H1 (cell line): ENCODE data around the gene ZBTB24. TPM values are rescaled to one million over a fixed set of nuclear protein-coding genes. Genes with fewer than 3 reads are reported as not detected.

Experiments used
- CBX8 ChIP-seq: fragments of 300-800, 300-1000 bp; sonication (generic); IDR thresholded peaks from 2 replicates; pipeline ENCODE4 v1.7.1; 2016; ENCODE audit warnings: low read depth, low read length, borderline replicate concordance
- CEBPB ChIP-seq: IDR thresholded peaks from 2 replicates; pipeline ENCODE4 v1.6.1; 2012; ENCODE audit warnings: low read depth, low read length
- CHD7 ChIP-seq: fragments of 300-600 bp; sonication (generic); IDR thresholded peaks from 2 replicates; pipeline ENCODE4 v1.7.1; 2012; ENCODE audit warnings: low read length, moderate library complexity, mild to moderate bottlenecking, inconsistent platforms; ENCODE audit not compliant: insufficient replicate concordance
- FOSL1 ChIP-seq: IDR thresholded peaks from 2 replicates; pipeline ENCODE4 v1.6.1; 2011; ENCODE audit warnings: mild to moderate bottlenecking, low read depth, low read length, moderate library complexity; ENCODE audit not compliant: insufficient read depth
- JUN ChIP-seq: IDR thresholded peaks from 2 replicates; pipeline ENCODE4 v1.6.1; 2011; ENCODE audit warnings: low read depth, mild to moderate bottlenecking, improper control_type of control experiment, low read length
- KDM1A ChIP-seq: fragments of 200-600, 300-600 bp; sonication (generic); IDR thresholded peaks from 2 replicates; pipeline ENCODE4 v1.7.1; 2016; ENCODE audit warnings: mild to moderate bottlenecking, low read length, borderline replicate concordance
- NRF1 ChIP-seq: IDR thresholded peaks from 2 replicates; pipeline ENCODE4 v1.6.1; 2011; ENCODE audit warnings: mild to moderate bottlenecking, low read depth, low read length, improper control_type of control experiment
- POLR2A ChIP-seq, 2 experiments: IDR thresholded peaks; 1 replicate in 1 of 2; 2 replicates in 1 of 2; pipeline ENCODE4 v1.6.1; 2011; ENCODE audit warnings: low read depth in 2 of 2, low read length in 2 of 2, mild to moderate bottlenecking in 2 of 2; ENCODE audit errors: control extremely low read depth in 1 of 2
- POLR2AphosphoS5 ChIP-seq: IDR thresholded peaks from 2 replicates; pipeline ENCODE4 v1.6.1; 2011; ENCODE audit warnings: low read depth, low read length
- SIX5 ChIP-seq: IDR thresholded peaks from 2 replicates; pipeline ENCODE4 v1.6.1; 2011; ENCODE audit warnings: mild to moderate bottlenecking, low read depth, low read length
- TAF1 ChIP-seq: IDR thresholded peaks from 2 replicates; pipeline ENCODE4 v1.6.1; 2011; ENCODE audit warnings: mild to moderate bottlenecking, low read depth, low read length
- TBP ChIP-seq: IDR thresholded peaks from 2 replicates; pipeline ENCODE4 v1.6.1; 2011; ENCODE audit warnings: low read depth, low read length, improper control_type of control experiment
- polyA plus RNA-seq, 7 experiments: library from polyadenylated mRNA; depleted of rRNA in 3 of 7; stranded (reverse) in 5 of 7; unstranded in 2 of 7; fragments of >200 nt in 5 of 7; fragments of 200-250 nt in 2 of 7; gene quantifications; 1 replicate in 5 of 7; 2 replicates in 1 of 7; 4 replicates in 1 of 7; pipeline versions ENCODE4 v1.2.1 to v1.2.3, GENCODE V29; 2011 to 2013; ENCODE audit warnings: missing spikeins in 2 of 7, mixed read lengths in 2 of 7
- total RNA-seq: library from RNA; stranded (reverse); fragmentation: NEBNext Ultra II Directional; extraction: Animal tissue kit (Norgen Biotek cat#: 25700); gene quantifications from 2 replicates; pipeline ENCODE4 v1.2.1, GENCODE V29; 2021

The ZBTB24 gene
- total and polyA plus RNA-seq, 2 of the 8 experiments (the other 6 are each of a cell fraction or from before 2014, with no cell fraction given), result 7.5 to 21.0 TPM

GRCh38 chr6:109513571-109514071 lies 30.6 kb upstream of the ZBTB24 start (continued):
- TF ChIP-seq CHD7 (peak; percentile 45), NRF1 (no peak), KDM1A (no peak), CBX8 (no peak), JUN (0 out of 2 replicates have a peak, but pooled peaks have one; percentile 39), SIX5 (no peak), FOSL1 (no peak), POLR2A (IDR thresholded peaks at IDR 0.05; ENCODE audit: control extremely low read depth in 1 of 2, low read depth in 2 of 2, low read length in 2 of 2) (0 out of 3 replicates have a peak, but pooled peaks of 1 of the 2 experiments have one; percentile 7), TAF1 (no peak), TBP (0 out of 2 replicates have a peak, but pooled peaks have one; percentile 45), CEBPB (0 out of 2 replicates have a peak, but pooled peaks have one; percentile 23), POLR2AphosphoS5 (no peak)
